DMS79 (cell line): ENCODE data around the gene DSCAML1.

Experiments used
- DNase-seq: peaks from one replicate; lab custom pipeline; 2025; lab: John Stamatoyannopoulos, UW

Gene DSCAML1

DNA sequence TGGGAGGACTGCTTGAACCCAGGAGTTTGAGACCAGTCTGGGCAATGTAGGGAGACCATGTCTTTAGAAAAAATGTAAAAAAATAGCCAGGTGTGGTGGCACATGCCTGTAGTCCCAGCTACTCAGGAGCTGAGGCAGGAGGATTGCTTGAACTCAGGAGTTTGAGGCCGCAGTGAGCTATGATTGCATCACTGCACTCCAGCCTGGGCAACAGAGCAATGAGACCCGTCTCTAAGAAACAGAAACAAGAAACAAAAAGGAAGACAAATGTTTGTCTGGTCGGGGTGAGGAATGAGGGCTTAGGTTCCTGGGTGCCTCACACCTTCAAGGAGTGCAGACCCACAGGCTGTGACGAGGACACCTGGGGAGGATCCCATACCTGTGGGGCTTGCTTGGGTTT lies 277.4 kb downstream of the DSCAML1 start:
- no peak for DNase-seq

DNA sequence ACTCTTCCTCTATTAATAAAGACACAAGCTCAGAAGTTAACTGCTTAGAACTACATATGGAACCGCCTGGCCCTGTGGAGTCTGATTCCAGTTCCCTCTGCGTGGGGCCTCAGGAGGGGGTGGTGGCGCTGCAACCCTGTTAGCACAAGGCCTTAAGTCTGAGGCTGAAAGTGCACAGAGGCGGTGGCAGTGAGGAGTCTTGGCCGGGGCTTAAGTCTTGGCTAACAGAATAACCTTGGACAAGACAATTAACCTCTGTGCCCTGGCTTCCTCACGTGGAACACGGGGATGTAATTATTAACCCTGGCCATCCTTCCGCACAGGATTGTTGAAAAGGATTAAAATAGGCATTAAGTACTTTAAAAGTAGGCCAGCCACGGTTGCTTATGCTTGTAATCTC lies 277.8 kb downstream of the DSCAML1 start:
- DNase-seq = no peak

DNA sequence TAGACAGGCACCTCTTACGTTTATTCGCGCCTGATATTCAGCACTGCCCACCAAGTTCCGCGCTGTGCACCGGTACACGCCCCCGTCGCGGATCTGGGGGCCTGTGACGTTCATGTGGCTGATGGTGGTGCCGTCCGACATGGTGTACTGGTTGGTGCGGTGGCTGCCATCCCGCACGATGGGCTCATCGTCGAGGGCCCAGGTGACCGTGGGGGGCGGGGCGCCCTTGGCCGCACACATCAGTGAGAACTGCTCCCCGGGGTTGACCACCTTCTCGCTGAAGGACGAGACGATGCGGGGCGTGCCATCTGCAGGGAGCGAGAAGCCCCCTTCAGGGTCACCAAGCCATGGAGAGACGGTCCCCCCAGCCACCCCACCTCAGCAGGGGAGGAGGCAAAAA lies 278.6 kb downstream of the DSCAML1 start:
- no peak for DNase-seq

DNA sequence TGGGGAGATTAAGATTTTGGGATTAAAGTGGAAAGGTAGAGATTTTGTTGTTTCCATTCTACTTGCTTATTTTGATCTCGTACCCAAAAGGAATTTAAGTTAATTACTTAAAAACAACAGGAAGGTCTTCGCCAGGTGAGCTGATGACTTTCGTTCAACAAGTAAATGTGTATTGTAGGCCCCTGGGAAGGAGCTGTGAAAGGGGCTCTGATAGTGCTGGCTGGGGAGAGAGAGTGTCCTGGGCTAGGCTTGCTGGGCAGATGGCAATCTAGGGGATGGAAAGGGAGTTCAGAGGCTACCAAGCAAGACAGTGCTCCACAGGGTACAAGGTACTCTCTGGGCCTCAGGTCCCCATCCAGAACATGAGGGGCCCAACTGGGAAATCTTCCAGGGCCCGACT lies 279.9 kb downstream of the DSCAML1 start:
- DNase-seq = no peak

DNA sequence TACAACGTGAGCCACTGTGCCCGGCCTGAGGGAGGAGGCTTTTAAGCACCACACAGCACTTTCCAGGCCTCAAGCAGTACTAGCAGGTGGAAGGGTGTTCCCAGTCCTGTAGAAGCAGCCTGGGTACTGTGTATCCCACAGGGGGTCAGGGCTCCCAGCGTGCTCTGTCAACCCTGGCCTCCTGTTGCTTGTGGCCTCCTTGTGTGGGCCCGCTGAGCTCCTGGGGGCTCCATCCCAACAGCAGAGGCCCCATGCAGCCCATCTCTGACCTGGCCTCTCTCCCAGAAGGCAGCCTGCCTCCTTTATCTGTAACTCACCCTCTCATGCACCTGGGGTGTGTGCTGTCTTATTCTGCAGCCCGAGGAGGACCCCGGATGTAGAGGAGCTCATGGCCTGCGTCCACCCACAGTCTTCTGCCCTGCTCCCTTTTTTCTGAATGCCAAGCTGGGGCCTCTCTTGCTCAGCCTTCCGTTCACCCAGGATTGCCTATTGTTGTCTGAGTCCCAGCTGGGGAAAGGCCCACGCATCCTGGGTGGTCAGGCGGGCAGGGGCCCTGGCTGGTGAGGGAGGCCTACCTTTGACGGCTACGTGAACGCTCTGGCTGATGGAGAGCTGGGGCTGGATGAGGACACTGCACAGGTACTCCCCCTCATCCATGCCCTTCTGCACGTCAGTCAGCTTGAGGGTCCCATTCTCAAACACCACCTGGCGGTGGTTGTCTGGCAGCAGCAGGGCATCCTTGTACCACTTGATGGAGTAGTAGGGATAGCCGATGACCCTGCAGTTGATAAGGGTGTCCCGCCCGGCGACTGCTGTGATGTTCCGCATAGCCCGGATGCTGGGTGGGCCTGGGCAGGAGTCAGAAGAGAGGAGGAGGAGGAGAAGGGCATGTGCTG lies 280.9 kb downstream of the DSCAML1 start:
- no peak for DNase-seq

DNA sequence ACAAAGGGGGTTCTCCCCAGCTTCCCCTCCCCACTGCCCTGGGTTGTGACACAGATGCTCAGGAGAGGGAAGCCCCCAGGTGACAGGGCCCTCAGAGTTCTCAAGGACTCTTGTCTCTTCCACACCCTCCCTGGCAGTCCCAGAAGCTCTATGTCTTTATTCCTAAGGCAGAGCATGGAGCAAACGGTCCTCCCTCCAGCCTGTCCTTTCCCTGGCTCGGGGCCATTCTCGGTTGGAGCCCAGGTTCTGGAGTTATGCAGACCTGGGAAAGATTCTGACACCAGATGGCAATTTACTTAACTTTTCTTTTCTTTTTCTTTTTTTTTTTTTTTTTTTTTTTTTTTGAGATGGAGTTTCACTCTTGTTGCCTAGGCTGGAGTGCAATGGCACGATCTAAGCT lies 282.8 kb downstream of the DSCAML1 start:
- DNase-seq = no peak

DNA sequence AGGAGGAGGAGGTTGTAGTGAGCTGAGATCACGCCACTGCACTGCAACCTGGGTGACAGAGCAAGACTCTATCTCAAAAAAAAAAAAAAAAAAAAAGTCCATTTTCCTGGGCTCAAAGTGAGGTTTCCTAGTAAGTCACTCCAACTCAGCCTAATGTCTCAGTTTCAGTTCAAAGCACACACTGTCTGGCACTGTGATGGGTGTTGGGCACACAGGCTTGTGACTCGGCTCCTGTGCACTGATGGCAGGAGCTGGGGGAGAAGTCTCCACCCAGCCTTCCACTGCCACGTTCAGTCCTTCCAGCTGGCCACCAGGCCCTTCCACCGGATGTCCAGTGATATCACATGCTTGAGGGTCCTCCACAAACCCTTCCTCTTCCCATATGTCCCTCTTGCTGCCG lies 283.4 kb downstream of the DSCAML1 start:
- DNase-seq = no peak

DNA sequence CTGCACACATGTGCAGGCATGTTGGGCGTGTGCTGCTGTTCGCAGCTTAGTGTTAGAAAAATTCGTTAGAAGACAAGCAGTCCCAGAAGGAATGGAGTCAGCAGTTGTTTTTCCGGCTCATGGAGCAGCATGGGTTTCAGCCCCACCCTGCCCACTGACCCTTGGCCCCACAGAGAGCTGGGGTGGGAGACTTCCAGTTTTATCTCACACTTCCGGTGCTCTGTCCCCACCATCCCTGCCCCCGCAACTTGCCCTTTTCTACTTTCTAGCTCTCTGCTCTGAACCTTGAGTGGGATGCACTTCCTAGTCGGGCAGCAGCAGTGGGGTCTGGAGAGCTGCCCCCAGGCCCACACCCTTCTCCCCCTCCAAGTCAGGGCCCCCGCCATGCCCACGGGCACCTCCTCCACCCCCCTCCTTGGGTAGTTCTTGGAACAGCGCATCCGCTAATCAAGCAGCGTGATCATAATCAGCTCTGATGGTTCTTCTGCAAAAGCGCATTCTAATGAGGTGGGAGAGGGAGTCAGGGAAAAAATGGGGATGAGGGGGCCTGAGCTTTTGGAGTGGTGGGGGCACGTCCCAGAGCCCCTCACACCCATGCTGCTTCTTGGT lies 285.0 kb downstream of the DSCAML1 start:
- no peak for DNase-seq

DNA sequence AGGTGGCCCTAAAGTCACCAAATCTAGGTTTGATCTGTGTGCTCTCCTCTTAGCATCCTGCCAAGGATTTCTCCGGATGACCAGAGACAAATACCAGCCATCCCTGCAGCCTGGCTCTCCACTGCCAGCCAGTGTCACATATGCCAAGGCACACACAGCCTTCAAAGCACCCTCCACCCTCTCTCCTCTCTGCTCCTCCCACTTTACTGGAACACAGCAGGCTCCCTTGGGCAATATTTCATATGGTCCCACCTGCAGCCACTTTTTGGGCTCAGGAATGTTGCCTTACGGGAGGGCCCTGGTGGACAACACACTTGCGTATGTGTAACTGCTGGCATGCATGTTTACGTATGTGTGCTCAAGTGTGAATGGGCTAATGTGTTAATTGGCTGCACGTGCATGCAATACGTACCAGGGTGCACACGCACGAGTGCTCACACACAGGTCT lies 285.5 kb downstream of the DSCAML1 start:
- DNase-seq = no peak

DNA sequence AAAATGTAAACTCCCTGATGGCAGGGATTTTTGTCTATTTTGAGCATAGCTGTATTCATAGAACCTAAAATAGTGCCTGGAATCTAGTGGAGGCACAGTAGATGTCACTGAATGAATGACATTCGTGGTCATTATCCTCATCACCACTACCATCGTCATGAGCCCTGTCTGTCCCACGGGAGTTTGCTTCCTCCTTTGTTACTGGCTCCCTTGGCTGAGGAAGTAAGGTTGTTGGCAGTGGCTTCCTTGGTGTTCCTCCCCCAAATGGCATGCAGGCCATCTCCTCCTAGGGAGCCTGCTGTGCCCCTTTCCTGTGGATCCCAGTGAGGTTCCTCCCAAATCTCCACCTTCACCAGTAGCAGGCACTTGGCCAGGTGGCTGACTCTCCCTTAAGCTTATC lies 286.4 kb downstream of the DSCAML1 start:
- DNase-seq = no peak

DNA sequence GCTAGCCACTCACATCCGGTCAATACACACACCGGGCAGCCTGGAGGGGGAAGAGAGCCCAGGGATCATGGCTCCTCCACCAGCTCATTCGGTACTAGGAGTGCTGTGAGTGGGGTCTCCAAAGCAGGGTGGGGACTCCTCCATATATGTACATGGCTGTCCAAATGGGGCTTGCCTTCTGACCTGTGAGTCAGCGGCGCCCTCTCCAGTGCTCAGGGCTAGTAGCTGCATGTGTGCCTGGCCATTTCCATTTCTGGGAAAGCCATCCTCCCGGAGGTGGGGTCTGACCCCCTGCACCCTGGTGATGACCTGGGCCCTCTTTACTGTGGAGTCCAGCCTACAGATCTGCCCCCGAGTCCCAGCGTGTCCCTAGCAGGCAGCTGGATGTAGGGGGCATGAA lies 287.5 kb downstream of the DSCAML1 start:
- no peak for DNase-seq

DNA sequence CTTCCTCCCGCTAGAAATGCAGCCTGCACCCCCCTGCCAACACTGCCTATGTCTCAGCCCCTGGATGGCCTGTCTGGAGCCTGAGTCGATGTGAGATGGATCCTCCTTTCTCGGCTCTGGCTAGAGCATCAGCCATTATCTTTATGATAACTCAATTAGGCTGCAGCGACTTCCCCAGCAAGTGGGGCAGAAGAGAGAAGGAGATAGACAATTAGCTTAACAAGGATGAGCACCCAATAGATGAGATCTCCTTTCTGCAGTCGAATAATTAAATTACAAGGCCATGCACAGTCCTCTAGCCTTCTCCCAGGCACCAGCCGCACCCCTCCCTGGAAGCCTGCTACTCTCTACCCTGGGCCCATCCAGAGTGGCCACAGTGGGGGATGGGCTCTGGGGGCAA lies 290.0 kb downstream of the DSCAML1 start:
- no peak for DNase-seq

DNA sequence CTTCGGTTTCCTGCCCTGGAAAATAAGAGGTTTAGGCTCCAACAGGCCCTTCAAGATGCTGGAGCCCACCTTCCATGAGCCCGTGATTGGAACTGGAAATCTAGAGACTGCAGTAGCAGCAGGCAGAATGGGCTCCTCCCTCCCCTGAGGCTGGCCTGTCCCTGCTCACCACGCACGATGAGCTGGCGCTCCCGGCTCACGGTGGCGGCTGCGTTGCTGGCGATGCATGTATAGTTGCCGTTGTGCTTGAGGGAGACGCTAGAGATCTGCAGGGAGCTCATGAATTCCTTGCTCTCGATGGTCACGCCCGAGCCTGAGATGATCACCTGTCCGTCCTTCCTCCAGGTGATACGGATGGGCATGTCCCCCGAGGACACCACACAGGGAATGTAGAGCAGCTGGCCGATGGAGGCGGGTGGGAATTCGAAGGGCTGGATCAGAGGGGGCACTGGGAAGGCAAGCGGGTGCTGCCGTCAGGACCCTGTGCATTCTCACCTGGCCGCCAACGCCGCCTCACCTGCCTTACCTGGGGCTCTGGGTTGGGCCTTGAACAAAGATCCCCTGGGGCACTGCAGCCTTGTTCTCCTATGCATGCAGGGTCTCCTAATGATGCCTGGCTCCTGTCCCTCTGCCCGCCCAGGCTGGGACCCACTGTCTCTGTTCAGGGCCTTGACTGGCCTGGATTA lies 291.6 kb downstream of the DSCAML1 start:
- no peak for DNase-seq

DNA sequence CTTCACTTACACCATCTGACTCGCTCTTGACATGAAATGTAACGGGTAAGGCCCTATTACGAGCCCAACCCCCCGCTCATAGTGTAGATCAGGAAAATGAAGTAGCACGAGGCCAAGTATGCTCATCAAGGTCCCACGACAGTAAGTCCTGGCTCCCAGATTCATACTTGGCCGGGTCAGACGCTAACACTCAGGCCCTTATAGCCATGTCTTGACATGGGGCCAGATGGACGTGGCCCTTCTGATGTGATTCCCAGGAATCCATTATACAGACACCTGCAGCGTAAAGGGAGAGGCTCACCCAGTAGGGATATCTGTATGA lies 294.3 kb downstream of the DSCAML1 start:
- no peak for DNase-seq

DNA sequence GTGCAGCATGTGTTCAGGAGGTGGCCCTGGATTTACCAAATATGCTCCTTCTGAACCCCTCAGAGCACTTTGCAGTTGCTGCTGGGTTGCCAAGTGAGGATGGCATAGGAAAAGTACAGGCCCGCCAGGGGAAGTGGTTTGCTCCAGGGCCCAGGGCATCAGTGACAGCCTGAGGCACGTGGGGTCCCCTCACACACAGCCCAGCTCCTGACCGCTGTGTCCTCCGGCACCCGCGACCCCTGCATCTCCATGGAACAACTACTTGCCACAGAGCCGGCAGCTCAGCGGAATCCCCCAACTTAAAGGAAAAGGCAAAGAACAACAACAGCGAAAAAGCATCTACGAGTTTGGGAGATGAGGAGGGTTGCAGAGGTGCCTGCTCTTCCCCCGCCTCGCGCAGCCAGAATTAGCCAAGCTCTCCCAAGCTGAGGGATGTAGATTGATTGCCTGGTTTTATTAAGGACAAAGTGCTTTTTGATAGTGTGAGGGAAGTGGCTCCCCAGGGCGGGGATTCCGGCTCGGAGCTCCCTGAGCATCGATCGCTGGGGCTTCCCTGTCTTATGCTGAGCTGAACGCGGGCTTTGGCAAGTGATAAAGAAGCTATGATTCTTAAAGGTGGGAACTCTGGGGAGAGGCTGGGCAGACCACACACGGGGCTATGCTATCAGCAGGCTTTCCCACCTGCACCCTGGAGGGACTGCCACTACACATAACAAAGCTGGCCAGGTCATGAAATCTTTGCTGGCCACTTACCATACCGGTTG lies 294.8 kb downstream of the DSCAML1 start:
- no peak for DNase-seq

DNA sequence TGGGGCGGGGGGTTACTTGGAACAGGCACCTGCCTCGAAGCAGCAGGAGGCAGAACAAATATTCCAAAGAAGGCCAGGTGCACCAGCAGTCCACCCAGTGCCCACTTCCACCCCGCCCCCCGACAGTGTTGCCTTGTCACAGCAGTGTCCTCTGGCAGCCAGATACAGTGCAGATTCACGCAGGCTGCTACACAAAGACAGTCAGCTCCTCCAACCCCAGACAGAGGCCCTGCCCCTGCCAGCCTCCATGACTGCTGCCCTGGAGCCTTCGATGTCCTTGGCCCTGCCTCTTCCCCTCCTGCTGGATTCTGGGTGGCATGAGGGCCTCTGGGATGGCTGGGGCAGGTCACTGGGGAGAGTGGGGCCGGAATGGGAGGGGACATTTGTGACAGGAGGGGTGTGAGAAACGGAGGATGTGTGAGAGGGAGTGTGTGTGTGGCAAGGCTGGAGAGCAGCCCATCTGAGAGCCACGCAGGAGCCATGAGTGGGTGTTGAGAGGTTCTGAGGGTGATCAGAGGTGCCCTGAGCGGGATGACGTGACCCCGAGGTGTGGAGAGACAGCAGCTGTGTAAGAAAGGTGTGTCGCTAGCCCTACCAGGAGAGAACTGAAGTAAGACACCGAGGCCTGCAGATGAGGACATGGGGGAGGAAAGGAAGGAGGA lies 295.6 kb downstream of the DSCAML1 start:
- DNase-seq = peak; percentile 23

DNA sequence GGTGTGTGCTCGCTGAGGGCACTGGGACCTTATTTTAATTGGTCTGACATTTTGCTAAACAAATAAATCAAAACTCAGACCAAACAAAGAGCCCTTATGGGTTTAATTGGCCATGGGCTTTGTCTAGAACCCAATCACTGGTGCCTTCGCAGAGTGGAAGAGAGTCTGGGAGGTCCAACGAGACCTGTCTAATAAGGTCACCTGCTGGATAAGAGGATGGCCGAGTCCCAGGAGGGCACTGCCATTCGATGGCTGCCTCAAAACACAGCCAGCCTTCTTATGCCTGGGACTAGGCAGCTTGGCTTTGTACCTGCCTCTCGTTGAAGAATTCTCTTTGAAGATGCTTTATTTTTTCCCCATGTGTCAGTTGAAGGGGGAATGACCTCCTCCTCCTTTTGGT lies 298.2 kb downstream of the DSCAML1 start:
- DNase-seq = peak; percentile 98

DNA sequence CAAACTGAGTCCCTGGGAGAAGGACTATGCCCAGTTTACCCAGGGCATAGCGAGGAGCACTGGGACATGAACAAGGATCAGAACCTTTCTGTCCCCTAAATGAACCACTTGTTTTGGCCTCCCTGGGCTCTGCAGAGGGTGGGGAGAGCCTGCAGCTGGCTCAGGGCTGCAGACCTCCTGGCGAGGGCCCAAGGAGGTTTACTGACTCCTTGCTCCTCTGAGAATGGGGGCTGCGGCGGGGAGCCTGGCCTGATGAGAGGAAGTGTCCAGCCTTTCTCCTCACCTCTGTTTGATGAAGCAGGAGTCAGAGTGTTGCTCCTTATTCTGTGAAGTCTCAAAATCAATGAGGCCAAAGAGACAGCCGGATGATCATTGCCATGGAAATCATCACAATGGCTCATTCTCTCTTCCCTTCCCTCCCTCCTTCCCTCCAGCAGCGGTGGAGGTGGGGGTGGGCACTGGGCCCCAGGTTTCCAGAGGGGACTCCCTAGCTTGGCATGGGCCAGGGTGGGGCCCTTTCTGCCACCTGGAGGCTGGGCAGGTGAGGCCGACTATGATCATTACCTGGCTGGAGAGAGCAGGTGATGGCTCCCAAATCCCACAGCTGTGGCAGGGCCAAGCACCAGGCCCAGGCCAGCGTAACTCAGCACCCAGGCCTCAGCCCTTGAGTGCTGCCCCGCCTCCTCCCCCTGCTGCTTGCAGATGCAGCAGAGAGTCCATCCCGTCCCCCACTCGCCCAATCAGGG lies 299.6 kb downstream of the DSCAML1 start:
- DNase-seq = no peak

DNA sequence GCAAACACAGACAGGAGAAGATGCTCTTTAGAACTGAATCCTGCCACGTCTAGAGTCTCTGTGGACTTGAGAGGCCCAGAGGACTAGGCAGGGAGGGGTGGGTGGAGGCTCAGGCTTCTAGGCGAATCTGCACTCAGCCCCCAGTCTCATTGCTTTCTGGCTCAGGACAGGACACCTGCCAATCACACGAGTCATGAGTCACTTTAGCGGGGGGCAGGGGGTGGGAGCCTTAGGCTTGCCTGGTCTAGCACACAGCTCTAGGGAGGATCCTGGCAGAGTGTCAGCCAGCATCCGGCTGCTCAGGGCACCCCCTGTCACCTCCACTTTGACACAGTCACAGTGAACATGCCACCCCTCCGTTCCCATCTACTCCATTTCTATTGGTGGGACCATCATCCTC lies 301.7 kb downstream of the DSCAML1 start:
- no peak for DNase-seq

DNA sequence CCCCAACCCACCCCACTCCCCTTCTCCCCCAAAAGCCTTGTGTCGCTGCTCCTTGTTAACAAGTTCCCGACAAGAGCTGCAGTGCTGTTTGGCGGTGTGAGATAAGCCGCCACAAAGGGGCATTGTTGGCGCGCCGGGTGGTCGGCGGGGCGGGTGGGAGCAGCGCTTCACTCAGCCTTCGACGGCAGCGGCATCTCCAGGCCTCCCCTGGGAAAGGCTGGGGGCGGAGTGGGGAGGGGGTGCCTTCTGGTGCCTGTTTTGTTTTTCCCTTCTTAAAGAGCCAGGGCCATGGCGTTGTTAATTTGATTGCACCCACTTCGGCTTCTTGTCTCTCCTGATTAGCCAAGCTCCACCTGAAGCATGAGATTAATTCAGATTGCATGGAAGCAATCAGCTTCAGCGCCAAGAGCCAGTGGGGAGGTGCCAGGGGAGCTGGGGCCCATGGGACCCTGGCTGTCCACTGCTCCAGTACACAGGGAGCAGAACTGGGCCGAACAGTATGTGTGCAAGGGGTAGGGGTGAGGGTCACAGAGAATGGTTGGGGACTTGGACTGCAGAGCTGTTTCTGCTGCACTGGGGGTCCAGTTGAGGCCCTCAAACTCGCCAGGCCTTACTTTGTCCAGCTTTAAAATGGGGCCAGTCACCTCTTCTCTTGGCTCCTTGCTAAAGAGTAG lies 304.3 kb downstream of the DSCAML1 start:
- DNase-seq = no peak

DNA sequence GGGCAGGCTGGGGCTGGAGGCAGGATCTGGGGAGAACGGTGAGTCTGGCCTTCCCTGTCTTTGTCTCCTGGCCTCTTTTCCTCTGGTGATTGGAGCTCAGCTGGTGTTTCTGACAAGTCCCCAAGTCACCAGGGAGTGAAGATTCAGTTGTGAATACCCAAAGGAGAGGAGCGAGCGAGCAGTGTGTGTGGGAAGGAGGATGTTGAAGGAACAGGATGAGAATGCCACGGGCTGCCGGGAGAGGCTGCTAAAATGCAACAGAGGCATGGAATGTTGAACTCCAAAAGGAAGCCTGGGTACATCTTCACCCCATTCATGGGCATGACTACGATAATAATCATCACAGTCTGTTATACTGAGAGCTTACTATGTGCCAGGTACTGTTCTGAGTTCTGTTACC lies 306.1 kb downstream of the DSCAML1 start:
- DNase-seq = no peak
